CD4-positive, alpha-beta memory T cell (primary cell): Measurements from ENCODE around the gene MGRN1. TPM values are rescaled to one million over a fixed set of nuclear protein-coding genes. Genes with fewer than 3 reads are reported as not detected.
A peak's percentile ranks its signal among the peaks of the same experiment; 100 is the strongest.

ENCODE experiments used
- CTCF ChIA-PET: fragments of 350-600 bp; sonication (Branson Sonifier 250); formaldehyde crosslinking; loops from one replicate; lab custom pipeline; 2021; ENCODE audit warnings: inconsistent platforms; ENCODE audit not compliant: partially characterized antibody; lab: Charles Lee
- POLR2A ChIA-PET: fragments of 350-600 bp; sonication (Branson Sonifier 250); formaldehyde crosslinking; loops from one replicate; lab custom pipeline; 2021; ENCODE audit not compliant: partially characterized antibody; lab: Charles Lee
- DNase-seq, 5 donors: peaks; one replicate each; pipeline versions ENCODE4 v3.0.0 to v3.0.0-alpha.2; 2020 to 2022; ENCODE audit warnings: mixed read lengths in 1 of 5
- H3K27ac ChIP-seq: one replicate; pipeline ENCODE4 v1.7.0; 2013; ENCODE audit warnings: low read depth, low read length
- H3K27me3 ChIP-seq: 2 replicates; pipeline ENCODE4 v1.7.0; 2013; ENCODE audit warnings: mild to moderate bottlenecking, low read length, moderate library complexity; ENCODE audit not compliant: insufficient read depth
- H3K36me3 ChIP-seq: 2 replicates; pipeline ENCODE4 v1.7.0; 2013; ENCODE audit warnings: mild to moderate bottlenecking, low read length, moderate library complexity; ENCODE audit not compliant: insufficient read depth
- H3K4me1 ChIP-seq: 2 replicates; pipeline ENCODE4 v1.7.0; 2013; ENCODE audit warnings: mild to moderate bottlenecking, low read length, moderate library complexity; ENCODE audit not compliant: insufficient read depth
- H3K4me3 ChIP-seq, 2 donors: one replicate each; pipeline ENCODE4 v1.7.0; 2013; ENCODE audit warnings: low read length in 2 of 2, mild to moderate bottlenecking in 1 of 2
- H3K9me3 ChIP-seq, 2 donors: one replicate each; pipeline ENCODE4 v1.7.0; 2013; ENCODE audit warnings: low read length in 2 of 2, control low read depth in 1 of 2; ENCODE audit not compliant: control insufficient read depth in 1 of 2
- H3K27ac Mint-ChIP-seq, 7 donors: one replicate each; pipeline ENCODE4 v1.8.0; 2020 to 2021; ENCODE audit warnings: mixed read lengths in 7 of 7, mild to moderate bottlenecking in 6 of 7, inconsistent platforms in 3 of 7, moderate library complexity in 3 of 7
- H3K27me3 Mint-ChIP-seq, 2 donors: one replicate each; pipeline ENCODE4 v1.8.0; 2020 to 2021; ENCODE audit warnings: mixed read lengths in 2 of 2
- H3K36me3 Mint-ChIP-seq, 2 donors: one replicate each; pipeline ENCODE4 v1.8.0; 2020 to 2021; ENCODE audit warnings: mixed read lengths in 2 of 2, inconsistent platforms in 1 of 2, mild to moderate bottlenecking in 1 of 2
- H3K4me1 Mint-ChIP-seq, 4 donors: one replicate each; pipeline ENCODE4 v1.8.0; 2020 to 2021; ENCODE audit warnings: mixed read lengths in 4 of 4, mild to moderate bottlenecking in 1 of 4
- H3K4me3 Mint-ChIP-seq, 8 donors: one replicate each; pipeline ENCODE4 v1.8.0; 2020 to 2021; ENCODE audit warnings: mixed read lengths in 8 of 8, mild to moderate bottlenecking in 7 of 8, moderate library complexity in 6 of 8, inconsistent platforms in 3 of 8
- H3K9me3 Mint-ChIP-seq, 8 donors: one replicate each; pipeline ENCODE4 v1.8.0; 2020 to 2021; ENCODE audit warnings: mixed read lengths in 8 of 8, mild to moderate bottlenecking in 5 of 8, inconsistent platforms in 3 of 8, moderate library complexity in 1 of 8
- intact Hi-C: fragments of 100-400 bp; cut with micrococcal nuclease; formaldehyde crosslinking; loops from one replicate; pipeline ENCODE4 v1.15.1; 2023
- polyA plus RNA-seq, 2 donors: library from polyadenylated mRNA; unstranded; fragments of 300-500 nt; fragmentation: Illumina TruSeq; gene quantifications; one replicate each; pipeline ENCODE4 v1.2.3, GENCODE V29; 2021
- total RNA-seq, 2 experiments: library from RNA; stranded (reverse); gene quantifications; one replicate each; pipeline ENCODE4 v1.2.3, GENCODE V29; 2021

The MGRN1 gene
- total and polyA plus RNA-seq, 4 experiments from 2014 or later = 1.2 to 64.1 (median 35.0) TPM

DNA sequence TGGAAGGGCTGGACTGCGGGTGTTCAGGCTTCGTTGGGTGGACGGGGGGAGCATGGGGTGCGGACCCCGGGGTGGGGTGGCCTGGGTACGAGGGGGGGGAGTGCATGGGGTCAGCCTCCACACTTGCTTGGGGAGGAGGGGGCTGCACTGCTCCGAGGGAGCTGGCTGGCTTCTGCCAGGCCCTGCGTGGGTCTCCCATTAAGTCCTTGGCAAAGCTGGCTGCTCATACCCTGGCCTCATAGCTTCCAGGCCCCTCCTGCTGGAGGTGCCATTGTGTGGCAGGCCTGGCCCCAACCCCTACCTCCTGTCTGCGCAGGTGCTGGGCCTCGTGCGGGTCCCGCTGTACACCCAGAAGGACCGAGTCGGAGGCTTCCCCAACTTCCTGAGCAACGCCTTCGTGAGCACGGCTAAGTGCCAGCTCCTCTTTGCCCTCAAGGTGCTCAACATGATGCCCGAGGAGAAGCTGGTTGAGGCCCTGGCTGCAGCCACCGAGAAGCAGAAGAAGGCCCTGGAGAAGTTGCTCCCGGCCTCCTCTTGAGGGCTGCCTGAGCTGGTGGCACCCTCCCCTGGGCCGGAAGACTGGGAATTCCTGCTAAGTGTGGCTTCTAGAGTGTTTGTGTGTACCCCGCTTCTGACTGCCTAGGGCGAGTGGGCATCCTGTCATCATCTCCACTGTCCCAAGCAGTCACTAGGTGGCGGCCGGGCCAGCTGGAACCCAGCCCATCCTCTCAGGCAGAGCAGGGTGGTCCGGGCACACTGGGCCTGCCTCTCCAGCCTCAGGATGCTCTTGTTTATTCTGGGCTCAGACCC is 70.2 kb downstream of the MGRN1 start:
- ChIA-PET CTCF (interaction anchor here (0.5 to 1.4 kb wide), 5 partner anchors 10 to 78 kb away, joined by 3 to 4 read pairs (median 3); partner anchors contain the start of gene DNAAF8), POLR2A (interaction anchor here (0.9 to 6.1 kb wide), 14 partner anchors 12 to 153 kb away, joined by 3 to 40 read pairs (median 8); partner anchors contain the start of genes ANKS3, DNAAF8, GLYR1 and MGRN1)
- intact Hi-C loops = no loop called here
- Mint-ChIP-seq H3K4me1 (peaks cover 2 to 22% (median 12%) of the 10 kb centered on the region in 4 donors), H3K27ac (peak overlapping the region; percentile 71 to 93 (median 86)), H3K36me3 (peaks cover 9 to 21% of the 10 kb centered on the region in 2 donors), H3K4me3 (peak overlapping the region; percentile 70 to 88 (median 82)), H3K27me3 (no peaks in the 10 kb centered on the region), H3K9me3 (no peaks in the 10 kb centered on the region)
- H3K4me1 ChIP-seq = peaks cover 23% of the 10 kb centered on the region
- peak overlapping the region in 1 of 2 donors; percentile 1 for H3K4me3 ChIP-seq
- no peak for DNase-seq
- H3K27ac ChIP-seq = peak overlapping the region; percentile 81
- peaks cover 25% of the 10 kb centered on the region for H3K36me3 ChIP-seq
- H3K9me3 ChIP-seq = no peaks in the 10 kb centered on the region
- no peaks in the 10 kb centered on the region for H3K27me3 ChIP-seq

- Mint-ChIP-seq H3K27ac (peak overlapping the region in 5 of 7 donors; percentile 30 to 86 (median 61)), H3K36me3 (peaks cover 10 to 29% of the 10 kb centered on the region in 2 donors), H3K9me3 (no peaks in the 10 kb centered on the region), H3K27me3 (no peaks in the 10 kb centered on the region), H3K4me1 (peaks cover 0 to 25% (median 14%) of the 10 kb centered on the region in 4 donors), H3K4me3 (peak overlapping the region; percentile 8 to 88 (median 64))
- H3K27ac ChIP-seq = no peak overlapping the region
- ChIA-PET POLR2A (interaction anchor here (0.9 to 6.1 kb wide), 11 partner anchors 9 to 107 kb away, joined by 3 to 40 read pairs (median 8); partner anchors contain the start of genes ANKS3, DNAAF8, MGRN1 and ROGDI), CTCF (interaction anchor here (0.5 to 1.4 kb wide), 4 partner anchors 9 to 79 kb away, joined by 3 to 4 read pairs (median 3); no protein-coding TSS in a partner anchor)
- H3K27me3 ChIP-seq = no peaks in the 10 kb centered on the region
- intact Hi-C loops = no loop called here
- H3K9me3 ChIP-seq = no peaks in the 10 kb centered on the region
- peaks cover 27% of the 10 kb centered on the region for H3K4me1 ChIP-seq
- DNase-seq = no peak
- H3K4me3 ChIP-seq = no peak overlapping the region
- peaks cover 29% of the 10 kb centered on the region for H3K36me3 ChIP-seq
Measured at GRCh38 chr16:4695473-4696171, 71.0 kb downstream of the MGRN1 start.

DNA sequence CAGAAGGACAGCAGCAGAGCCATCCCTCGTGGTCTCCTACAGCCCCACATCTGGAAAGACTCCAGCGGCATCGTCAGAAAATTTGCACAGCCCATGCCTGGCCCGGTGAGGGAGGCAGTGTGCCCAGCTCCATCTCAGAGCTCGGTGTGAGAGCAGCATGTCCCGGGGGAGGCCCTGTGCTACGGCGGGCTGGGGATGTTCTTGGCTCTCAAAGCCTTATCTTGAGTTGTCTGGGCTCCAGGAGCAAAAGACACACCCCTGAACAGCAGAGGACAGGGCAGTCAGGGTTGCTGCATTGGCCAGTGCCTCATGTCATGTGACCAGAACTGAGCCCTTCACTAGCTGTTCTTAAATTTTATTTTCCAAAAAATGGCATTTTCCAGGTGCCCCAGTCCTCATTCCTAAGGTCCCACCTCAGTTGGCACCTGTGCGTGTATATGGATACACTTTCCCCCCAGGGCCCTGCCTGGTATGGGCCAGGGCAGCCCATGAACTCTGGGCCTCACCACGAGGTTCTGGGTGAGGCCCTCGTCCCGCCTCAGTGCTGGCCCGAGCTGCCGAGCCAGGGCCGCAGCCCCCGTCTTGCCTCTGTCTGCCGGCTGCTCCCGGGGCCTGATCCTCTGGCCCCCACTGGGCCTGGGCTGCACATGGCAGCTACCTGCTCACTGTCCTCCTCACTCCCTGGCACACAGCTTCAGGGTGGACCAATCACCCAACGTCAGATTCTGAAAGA is 71.7 kb downstream of the MGRN1 start:
- Histone ChIP-seq H3K4me1 (peaks cover 30% of the 10 kb centered on the region), H3K9me3 (no peaks in the 10 kb centered on the region), H3K27me3 (no peaks in the 10 kb centered on the region), H3K36me3 (peaks cover 33% of the 10 kb centered on the region), H3K4me3 (no peak overlapping the region), H3K27ac (no peak overlapping the region)
- intact Hi-C loops = no loop called here
- H3K27ac Mint-ChIP-seq = peak overlapping the region in 2 of 7 donors; percentile 32 to 59
- H3K36me3 Mint-ChIP-seq = peaks cover 10 to 29% of the 10 kb centered on the region in 2 donors
- POLR2A ChIA-PET = interaction anchor here (1.1 to 6.1 kb wide), 9 partner anchors 10 to 106 kb away, joined by 3 to 40 read pairs (median 18); partner anchors contain the start of genes ANKS3, DNAAF8, MGRN1 and ROGDI
- CTCF ChIA-PET = interaction anchor here (1.1 to 1.4 kb wide), 3 partner anchors 9 to 79 kb away, joined by 3 to 4 read pairs (median 3); no protein-coding TSS in a partner anchor
- H3K9me3 Mint-ChIP-seq = no peaks in the 10 kb centered on the region
- H3K27me3 Mint-ChIP-seq = no peaks in the 10 kb centered on the region
- peak overlapping the region in 4 of 8 donors; percentile 13 to 63 (median 42) for H3K4me3 Mint-ChIP-seq
- H3K4me1 Mint-ChIP-seq = peaks cover 0 to 25% (median 14%) of the 10 kb centered on the region in 4 donors
- DNase-seq = no peak

DNA sequence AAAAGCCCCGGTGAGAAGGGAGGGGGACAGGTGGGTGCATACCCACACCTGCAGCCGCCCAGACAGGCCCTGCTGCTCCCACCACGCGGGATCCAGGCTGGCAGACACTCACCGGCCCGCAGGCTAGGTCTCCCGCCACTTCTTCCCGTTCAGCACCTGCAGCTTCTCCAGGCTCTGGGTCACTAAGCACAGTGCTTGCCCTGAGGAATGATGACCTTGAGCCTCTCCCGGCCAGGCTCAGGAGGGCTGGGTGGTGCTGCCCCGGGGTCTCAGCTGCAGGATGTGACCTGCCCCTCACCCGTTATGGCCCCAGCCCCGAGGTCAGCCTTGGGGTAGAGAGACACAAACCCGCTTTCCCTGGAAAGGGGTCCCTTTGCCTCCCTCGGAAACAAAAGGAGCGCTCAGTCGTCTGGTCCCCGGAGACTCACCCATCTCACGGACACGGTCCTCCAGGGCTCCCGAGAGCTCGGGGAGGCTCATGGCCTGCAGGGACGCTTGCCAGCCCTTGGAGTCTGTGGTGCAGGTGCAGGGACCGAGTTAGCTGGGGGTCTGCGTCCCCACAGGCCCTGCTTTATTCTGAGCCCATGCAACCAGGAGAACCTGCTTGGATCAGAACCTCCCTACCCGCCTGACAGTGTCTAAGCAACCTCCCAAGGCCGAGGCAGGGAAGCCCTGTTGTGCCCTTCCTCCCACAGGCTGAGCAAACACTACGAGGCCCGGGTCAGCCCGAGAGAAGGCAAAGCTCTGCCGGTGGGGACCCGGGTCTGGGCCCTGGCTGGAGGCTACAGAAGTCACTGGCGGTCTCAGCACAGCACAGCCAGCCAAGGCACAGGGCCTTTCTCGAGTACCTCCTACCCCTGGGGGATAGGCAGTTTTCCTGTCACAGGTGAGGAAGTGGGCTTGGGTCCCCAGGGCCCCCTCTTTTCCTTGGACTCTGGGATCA is 72.5 kb downstream of the MGRN1 start:
- POLR2A ChIA-PET = interaction anchor here (2.0 to 4.3 kb wide), 2 partner anchors 37 to 70 kb away, joined by 5 to 27 read pairs; partner anchors contain the start of genes ANKS3, DNAAF8 and ZNF500
- CTCF ChIA-PET = no interaction called here
- intact Hi-C loops = no loop called here
- H3K9me3 ChIP-seq = no peaks in the 10 kb centered on the region
- H3K36me3 ChIP-seq = peaks cover 33% of the 10 kb centered on the region
- Mint-ChIP-seq H3K9me3 (no peaks in the 10 kb centered on the region), H3K4me1 (peaks cover 0 to 25% (median 13%) of the 10 kb centered on the region in 4 donors), H3K36me3 (peaks cover 10 to 31% of the 10 kb centered on the region in 2 donors), H3K4me3 (peak overlapping the region in 1 of 8 donors; percentile 39), H3K27ac (peak overlapping the region in 1 of 7 donors; percentile 59), H3K27me3 (no peaks in the 10 kb centered on the region)
- no peak overlapping the region for H3K27ac ChIP-seq
- no peaks in the 10 kb centered on the region for H3K27me3 ChIP-seq
- peaks cover 30% of the 10 kb centered on the region for H3K4me1 ChIP-seq
- DNase-seq = no peak
- H3K4me3 ChIP-seq = no peak overlapping the region

- Mint-ChIP-seq H3K36me3 (peaks cover 10 to 33% of the 10 kb centered on the region in 2 donors), H3K9me3 (no peaks in the 10 kb centered on the region), H3K27me3 (no peaks in the 10 kb centered on the region), H3K27ac (peak overlapping the region in 1 of 7 donors; percentile 48), H3K4me3 (no peak overlapping the region), H3K4me1 (peaks cover 0 to 18% (median 7%) of the 10 kb centered on the region in 4 donors)
- H3K9me3 ChIP-seq = no peaks in the 10 kb centered on the region
- DNase-seq = no peak
- H3K27me3 ChIP-seq = no peaks in the 10 kb centered on the region
- ChIA-PET CTCF (no interaction called here), POLR2A (interaction anchor here (2.0 kb wide), 1 partner anchor 37 kb away, joined by 5 read pairs; the partner anchor contains the start of genes ANKS3 and DNAAF8)
- no peak overlapping the region for H3K27ac ChIP-seq
- H3K4me1 ChIP-seq = peaks cover 23% of the 10 kb centered on the region
- intact Hi-C loops = no loop called here
- peaks cover 33% of the 10 kb centered on the region for H3K36me3 ChIP-seq
- no peak overlapping the region for H3K4me3 ChIP-seq
Measured at GRCh38 chr16:4697848-4698291, 73.2 kb downstream of the MGRN1 start.
